Peyer's patch (tissue), 4 donors: Measurements from ENCODE around the gene FNDC1.

Experiments
- POLR2A ChIP-seq, 2 donors: fragments of 450-650 bp; IDR thresholded peaks; one replicate each; pipeline ENCODE4 v1.5.1; 2017; ENCODE audit warnings: antibody characterized with exemption in 2 of 2, mild to moderate bottlenecking in 2 of 2, moderate library complexity in 2 of 2
- TF ChIP-seq, protein P1 (sequence below), 6 experiments: fragments of 450-650 bp in 4 of 6; fragments of 200-600 bp in 2 of 6; sonication (generic) in 1 of 6; IDR thresholded peaks; one replicate each; pipeline ENCODE4 v1.5.1; 2017 to 2019; ENCODE audit warnings: antibody characterized with exemption in 6 of 6, mild to moderate bottlenecking in 3 of 6, moderate library complexity in 1 of 6

DNA sequence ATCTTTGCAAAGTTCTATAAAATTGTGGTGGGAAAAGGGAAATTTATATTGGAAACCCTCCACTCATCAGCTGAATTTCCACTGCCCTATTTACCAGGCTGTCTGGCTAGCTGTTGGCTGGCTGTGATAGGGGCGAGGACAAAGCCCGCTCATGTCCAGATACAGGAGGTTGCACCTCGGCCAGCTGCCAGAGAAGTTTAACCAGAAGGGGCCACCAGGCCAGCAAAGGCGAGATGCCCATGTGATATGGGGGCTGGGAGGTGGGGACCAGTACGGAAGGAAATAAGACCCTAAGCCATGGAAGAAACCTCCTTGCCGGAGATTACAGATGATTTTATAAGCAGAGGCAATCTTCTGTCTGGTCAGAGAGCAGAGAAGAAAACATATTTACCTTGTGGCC is 143.8 kb downstream of the FNDC1 start:
- TF ChIP-seq POLR2A (IDR thresholded peaks at IDR 0.05) = no peak
- TF ChIP-seq, protein P1, sequence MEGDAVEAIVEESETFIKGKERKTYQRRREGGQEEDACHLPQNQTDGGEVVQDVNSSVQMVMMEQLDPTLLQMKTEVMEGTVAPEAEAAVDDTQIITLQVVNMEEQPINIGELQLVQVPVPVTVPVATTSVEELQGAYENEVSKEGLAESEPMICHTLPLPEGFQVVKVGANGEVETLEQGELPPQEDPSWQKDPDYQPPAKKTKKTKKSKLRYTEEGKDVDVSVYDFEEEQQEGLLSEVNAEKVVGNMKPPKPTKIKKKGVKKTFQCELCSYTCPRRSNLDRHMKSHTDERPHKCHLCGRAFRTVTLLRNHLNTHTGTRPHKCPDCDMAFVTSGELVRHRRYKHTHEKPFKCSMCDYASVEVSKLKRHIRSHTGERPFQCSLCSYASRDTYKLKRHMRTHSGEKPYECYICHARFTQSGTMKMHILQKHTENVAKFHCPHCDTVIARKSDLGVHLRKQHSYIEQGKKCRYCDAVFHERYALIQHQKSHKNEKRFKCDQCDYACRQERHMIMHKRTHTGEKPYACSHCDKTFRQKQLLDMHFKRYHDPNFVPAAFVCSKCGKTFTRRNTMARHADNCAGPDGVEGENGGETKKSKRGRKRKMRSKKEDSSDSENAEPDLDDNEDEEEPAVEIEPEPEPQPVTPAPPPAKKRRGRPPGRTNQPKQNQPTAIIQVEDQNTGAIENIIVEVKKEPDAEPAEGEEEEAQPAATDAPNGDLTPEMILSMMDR (IDR thresholded peaks at IDR 0.05) = no peak
